ENCODE results near the gene GSE1.
A peak's percentile ranks its signal among the peaks of the same experiment; 100 is the strongest.

Gene GSE1

DNA sequence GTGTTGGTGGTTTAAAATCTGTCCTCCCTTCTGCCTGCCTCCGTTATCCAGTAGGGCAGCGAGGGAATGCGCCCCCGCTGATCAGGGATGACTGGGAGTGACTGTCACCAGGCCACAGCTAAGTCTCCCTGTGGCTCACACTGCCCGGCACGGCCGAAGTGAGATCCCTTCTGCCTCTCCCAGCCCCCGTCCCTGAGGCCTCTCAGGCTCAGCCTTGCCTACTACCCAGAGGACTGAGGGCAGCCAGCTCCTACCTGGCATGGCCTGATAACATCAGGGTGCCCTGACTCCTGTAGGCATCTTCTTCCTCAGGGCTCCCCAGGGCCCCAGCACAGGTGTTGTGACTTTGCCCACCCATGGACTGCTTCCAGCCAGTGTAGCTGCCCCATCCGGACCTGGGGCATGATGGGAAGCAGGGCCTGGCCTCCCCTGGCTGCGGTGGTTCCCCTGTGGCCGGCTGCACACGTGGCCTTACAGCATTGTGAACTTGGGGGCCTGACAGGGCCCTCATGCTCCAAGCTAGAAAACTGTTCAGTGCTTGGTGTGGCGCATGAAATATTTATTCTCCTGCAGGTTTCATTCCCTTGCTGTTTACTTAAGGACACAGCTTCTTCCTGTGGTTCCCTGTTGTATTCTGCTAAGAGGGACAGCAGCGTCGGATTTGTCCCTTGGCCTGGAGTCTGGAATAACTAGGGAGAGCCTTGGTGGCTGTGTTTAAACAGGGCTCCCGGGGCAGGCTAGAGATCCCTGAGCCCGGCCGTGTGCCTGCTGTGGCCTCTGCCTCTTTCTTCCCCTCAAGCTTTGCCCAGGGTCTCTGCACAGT is 45.6 kb downstream of the GSE1 start:
- H3K23ac ChIP-seq (ENCODE audit: low read length in 2 of 2), result no peak overlapping the region
- H3K18ac ChIP-seq (ENCODE audit: low read depth in 1 of 2, low read length in 2 of 2), result no peak overlapping the region
- no peaks in the 10 kb centered on the region for H3K9me3 ChIP-seq (ENCODE audit: control insufficient read depth, low read length)
- no peak overlapping the region for H2BK15ac ChIP-seq (ENCODE audit: low read depth, poor library complexity, severe bottlenecking)
- no peak overlapping the region for H2AK5ac ChIP-seq (ENCODE audit: low read length, severe bottlenecking)
- no peak for DNase-seq
- H3K4me3 ChIP-seq (ENCODE audit: insufficient read depth in 1 of 2, low read depth in 1 of 2, low read length in 2 of 2), result no peak overlapping the region
- H4K91ac ChIP-seq (ENCODE audit: low read length), result no peak overlapping the region
- H2AFZ ChIP-seq (ENCODE audit: low read depth, low read length), result no peak overlapping the region
- H3K4me2 ChIP-seq (ENCODE audit: low read length, poor library complexity, severe bottlenecking), result no peak overlapping the region
- no peak overlapping the region for H2BK5ac ChIP-seq (ENCODE audit: low read depth, low read length, poor library complexity, severe bottlenecking)
- H3K36me3 ChIP-seq (ENCODE audit: control insufficient read depth in 1 of 2, insufficient read depth in 2 of 2, low read depth in 1 of 2, low read length in 2 of 2), result peaks cover 78 to 92% of the 10 kb centered on the region in 2 experiments
- H3K27ac ChIP-seq (ENCODE audit: low read length, poor library complexity, severe bottlenecking), result no peak overlapping the region
- no peaks in the 10 kb centered on the region for H3K27me3 ChIP-seq (ENCODE audit: control insufficient read depth in 1 of 2, insufficient read depth in 1 of 2, low read length in 2 of 2)
- peaks cover 24% of the 10 kb centered on the region for H3K79me1 ChIP-seq (replicated peaks; ENCODE audit: low read length, poor library complexity, severe bottlenecking)
- peaks cover 2% of the 10 kb centered on the region for H3K4me1 ChIP-seq (ENCODE audit: control insufficient read depth, insufficient read depth, low read depth, low read length)
- no peak overlapping the region for H2BK120ac ChIP-seq (ENCODE audit: low read depth, low read length)
- no peak overlapping the region for H3K9ac ChIP-seq (ENCODE audit: low read length)
- H2BK12ac ChIP-seq (ENCODE audit: low read length in 2 of 2), result no peak overlapping the region
- 91% methylated on average over 18 of the region's 18 CpGs for WGBS
- H3K4ac ChIP-seq (ENCODE audit: low read depth in 1 of 2, low read length in 2 of 2), result no peak overlapping the region
- no peak overlapping the region for H3K14ac ChIP-seq (ENCODE audit: low read length in 2 of 2)
- no peak overlapping the region for H4K8ac ChIP-seq (ENCODE audit: low read length)

DNA sequence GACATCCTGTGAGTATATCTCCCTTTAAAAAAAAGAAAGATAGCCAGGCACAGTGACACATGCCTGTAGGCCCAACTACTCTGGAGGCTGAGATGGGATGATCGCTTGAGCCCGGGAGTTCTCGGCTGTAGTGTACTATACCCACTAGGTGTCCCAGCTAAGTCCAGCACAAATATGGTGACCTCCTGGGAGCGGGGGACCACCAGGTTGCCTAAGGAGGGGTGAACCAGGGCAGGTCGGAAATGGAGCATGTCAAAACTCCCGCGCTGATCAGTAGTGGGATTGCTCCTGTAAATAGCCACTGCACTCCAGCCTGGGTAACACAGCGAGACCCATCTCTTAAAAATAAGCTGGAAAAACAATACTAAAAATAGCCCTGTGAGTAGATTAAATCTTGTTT is 46.2 kb downstream of the GSE1 start:
- Histone ChIP-seq H3K9ac (ENCODE audit: low read length) (no peak overlapping the region), H2BK15ac (ENCODE audit: low read depth, poor library complexity, severe bottlenecking) (no peak overlapping the region), H3K4me1 (ENCODE audit: control insufficient read depth, insufficient read depth, low read depth, low read length) (no peaks in the 10 kb centered on the region), H2BK12ac (ENCODE audit: low read length in 2 of 2) (no peak overlapping the region), H3K23ac (ENCODE audit: low read length in 2 of 2) (no peak overlapping the region), H3K9me3 (ENCODE audit: control insufficient read depth, low read length) (no peaks in the 10 kb centered on the region), H2AFZ (ENCODE audit: low read depth, low read length) (no peak overlapping the region), H3K36me3 (ENCODE audit: control insufficient read depth in 1 of 2, insufficient read depth in 2 of 2, low read depth in 1 of 2, low read length in 2 of 2) (peaks cover 81 to 92% of the 10 kb centered on the region in 2 experiments), H2AK5ac (ENCODE audit: low read length, severe bottlenecking) (no peak overlapping the region), H3K79me1 (replicated peaks; ENCODE audit: low read length, poor library complexity, severe bottlenecking) (peaks cover 20% of the 10 kb centered on the region), H2BK120ac (ENCODE audit: low read depth, low read length) (no peak overlapping the region), H3K18ac (ENCODE audit: low read depth in 1 of 2, low read length in 2 of 2) (no peak overlapping the region), H2BK5ac (ENCODE audit: low read depth, low read length, poor library complexity, severe bottlenecking) (no peak overlapping the region), H3K27me3 (ENCODE audit: control insufficient read depth in 1 of 2, insufficient read depth in 1 of 2, low read length in 2 of 2) (no peaks in the 10 kb centered on the region), H3K4me3 (ENCODE audit: insufficient read depth in 1 of 2, low read depth in 1 of 2, low read length in 2 of 2) (no peak overlapping the region), H3K4me2 (ENCODE audit: low read length, poor library complexity, severe bottlenecking) (no peak overlapping the region), H3K27ac (ENCODE audit: low read length, poor library complexity, severe bottlenecking) (no peak overlapping the region), H3K4ac (ENCODE audit: low read depth in 1 of 2, low read length in 2 of 2) (no peak overlapping the region), H4K91ac (ENCODE audit: low read length) (no peak overlapping the region), H4K8ac (ENCODE audit: low read length) (no peak overlapping the region), H3K14ac (ENCODE audit: low read length in 2 of 2) (no peak overlapping the region)
- no peak for DNase-seq
- 94% methylated on average over 7 of the region's 8 CpGs for WGBS

DNA sequence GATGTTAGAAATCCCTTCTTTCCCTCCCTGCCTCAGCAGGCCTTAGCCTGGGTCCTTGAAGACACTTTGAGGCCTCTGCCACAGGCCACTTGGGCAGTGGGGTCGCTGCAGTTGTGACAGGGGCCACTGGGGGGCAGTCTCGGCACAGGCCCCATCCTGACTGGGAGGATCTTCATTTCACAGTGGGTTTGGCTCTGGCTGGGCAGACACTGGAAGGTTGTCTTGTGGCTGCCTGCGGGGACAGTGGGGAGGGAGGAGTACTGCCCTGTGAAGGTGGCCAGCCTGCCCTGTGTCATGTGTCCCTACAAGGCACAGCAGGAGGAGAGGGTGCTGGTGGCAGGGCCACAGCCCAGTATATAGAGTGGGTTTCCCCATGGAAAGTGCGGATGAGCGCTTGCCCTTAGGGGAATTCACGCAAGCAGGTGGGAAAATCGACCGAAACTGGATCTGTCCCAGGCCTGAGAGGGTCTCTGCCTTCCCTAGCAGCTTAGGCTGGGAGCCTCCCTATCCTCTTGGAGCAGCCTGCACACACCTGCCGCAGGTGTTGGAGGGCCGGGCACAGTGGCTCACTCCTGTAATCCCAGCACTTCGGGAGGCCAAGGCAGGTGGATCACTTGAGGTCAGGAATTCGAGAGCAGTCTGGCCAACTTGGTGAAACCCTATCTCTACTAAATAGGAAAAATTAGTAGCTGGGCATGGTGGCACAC is 46.8 kb downstream of the GSE1 start:
- no peak overlapping the region for H2BK12ac ChIP-seq (ENCODE audit: low read length in 2 of 2)
- WGBS, result 73% methylated on average over 11 of the region's 12 CpGs
- H2BK5ac ChIP-seq (ENCODE audit: low read depth, low read length, poor library complexity, severe bottlenecking), result no peak overlapping the region
- no peak overlapping the region for H2BK15ac ChIP-seq (ENCODE audit: low read depth, poor library complexity, severe bottlenecking)
- H3K18ac ChIP-seq (ENCODE audit: low read depth in 1 of 2, low read length in 2 of 2), result peak overlapping the region in 1 of 2 experiments; percentile 28
- H4K8ac ChIP-seq (ENCODE audit: low read length), result no peak overlapping the region
- H2BK120ac ChIP-seq (ENCODE audit: low read depth, low read length), result no peak overlapping the region
- H3K27me3 ChIP-seq (ENCODE audit: control insufficient read depth in 1 of 2, insufficient read depth in 1 of 2, low read length in 2 of 2), result no peaks in the 10 kb centered on the region
- H2AFZ ChIP-seq (ENCODE audit: low read depth, low read length), result no peak overlapping the region
- H3K4me2 ChIP-seq (ENCODE audit: low read length, poor library complexity, severe bottlenecking), result no peak overlapping the region
- no peak overlapping the region for H3K4me3 ChIP-seq (ENCODE audit: insufficient read depth in 1 of 2, low read depth in 1 of 2, low read length in 2 of 2)
- no peak overlapping the region for H3K23ac ChIP-seq (ENCODE audit: low read length in 2 of 2)
- no peak overlapping the region for H2AK5ac ChIP-seq (ENCODE audit: low read length, severe bottlenecking)
- no peak overlapping the region for H3K14ac ChIP-seq (ENCODE audit: low read length in 2 of 2)
- no peak overlapping the region for H4K91ac ChIP-seq (ENCODE audit: low read length)
- peaks cover 86 to 92% of the 10 kb centered on the region in 2 experiments for H3K36me3 ChIP-seq (ENCODE audit: control insufficient read depth in 1 of 2, insufficient read depth in 2 of 2, low read depth in 1 of 2, low read length in 2 of 2)
- peak; percentile 67 for DNase-seq
- no peak overlapping the region for H3K27ac ChIP-seq (ENCODE audit: low read length, poor library complexity, severe bottlenecking)
- H3K79me1 ChIP-seq (replicated peaks; ENCODE audit: low read length, poor library complexity, severe bottlenecking), result peaks cover 20% of the 10 kb centered on the region
- H3K9ac ChIP-seq (ENCODE audit: low read length), result no peak overlapping the region
- H3K4ac ChIP-seq (ENCODE audit: low read depth in 1 of 2, low read length in 2 of 2), result no peak overlapping the region
- H3K4me1 ChIP-seq (ENCODE audit: control insufficient read depth, insufficient read depth, low read depth, low read length), result no peaks in the 10 kb centered on the region
- H3K9me3 ChIP-seq (ENCODE audit: control insufficient read depth, low read length), result no peaks in the 10 kb centered on the region

Data from mesenchymal stem cell (in vitro differentiated cells and primary cell).